ENCODE results near the gene NFIC. TPM values are rescaled to one million over a fixed set of nuclear protein-coding genes. Genes with fewer than 3 reads are reported as not detected.
A peak's percentile ranks its signal among the peaks of the same experiment; 100 is the strongest.

NFIC gene
- polyA plus RNA-seq, 1 of the 3 experiments (the other 2 are of a cell fraction): 7.2 TPM

DNA sequence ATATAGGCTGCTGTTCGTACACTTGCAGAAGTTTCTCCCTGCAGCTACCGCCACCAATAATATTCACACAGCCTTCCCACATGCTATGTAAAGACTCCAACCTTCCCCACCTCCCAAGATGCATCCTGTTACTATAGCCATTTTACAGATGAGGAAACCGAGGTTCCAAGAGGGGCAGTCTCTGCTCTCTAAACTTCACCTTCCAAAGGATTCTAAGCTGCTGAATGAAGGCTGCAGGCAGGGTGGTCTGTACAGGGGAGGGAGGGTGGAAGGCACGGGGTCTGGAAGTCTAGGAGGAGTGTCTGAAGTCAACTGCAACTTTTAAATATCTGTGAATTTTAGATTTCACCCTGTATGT, 1.9 kb upstream of the NFIC start:
- TF ChIP-seq, protein P1, sequence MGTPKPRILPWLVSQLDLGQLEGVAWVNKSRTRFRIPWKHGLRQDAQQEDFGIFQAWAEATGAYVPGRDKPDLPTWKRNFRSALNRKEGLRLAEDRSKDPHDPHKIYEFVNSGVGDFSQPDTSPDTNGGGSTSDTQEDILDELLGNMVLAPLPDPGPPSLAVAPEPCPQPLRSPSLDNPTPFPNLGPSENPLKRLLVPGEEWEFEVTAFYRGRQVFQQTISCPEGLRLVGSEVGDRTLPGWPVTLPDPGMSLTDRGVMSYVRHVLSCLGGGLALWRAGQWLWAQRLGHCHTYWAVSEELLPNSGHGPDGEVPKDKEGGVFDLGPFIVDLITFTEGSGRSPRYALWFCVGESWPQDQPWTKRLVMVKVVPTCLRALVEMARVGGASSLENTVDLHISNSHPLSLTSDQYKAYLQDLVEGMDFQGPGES (IDR thresholded peaks at IDR 0.05; ENCODE audit: low read depth, low read length): no peak
- Histone ChIP-seq H3K9me3 (no peaks in the 10 kb centered on the region), H3K27me3 (ENCODE audit: insufficient read depth) (no peaks in the 10 kb centered on the region), H3K4me3 (ENCODE audit: low read depth in 2 of 2, low read length in 1 of 2) (no peak overlapping the region), H3K9ac (no peak overlapping the region), H3K79me2 (ENCODE audit: insufficient read depth) (peaks cover 78% of the 10 kb centered on the region), H4K20me1 (ENCODE audit: insufficient read depth) (peaks cover 34% of the 10 kb centered on the region), H3K27ac (ENCODE audit: low read depth in 2 of 2, low read length in 1 of 2) (peak overlapping the region in 1 of 2 experiments; percentile 89; a peak in 2 of 4 replicates), H3K9me2 (no peaks in the 10 kb centered on the region), H2AFZ (ENCODE audit: low read depth) (no peak overlapping the region), H3K36me3 (replicated peaks in 1 of 2; ENCODE audit: control insufficient read depth in 1 of 2, insufficient read depth in 2 of 2, low read length in 1 of 2) (no peaks in the 10 kb centered on the region), H3K4me1 (ENCODE audit: control insufficient read depth in 1 of 2, insufficient read depth in 2 of 2, low read depth in 1 of 2, low read length in 1 of 2) (peaks cover 18 to 36% of the 10 kb centered on the region in 2 experiments; a peak in 3 of 4 replicates), H3F3A (replicated peaks; ENCODE audit: insufficient read depth) (peaks cover 23% of the 10 kb centered on the region), H3K4me2 (no peak overlapping the region)
- WGBS (ENCODE audit: low lambda C conversion rate): 83% methylated on average over 4 of the region's 4 CpGs
- POLR2A ChIA-PET: interaction anchor here (0.6 to 1.6 kb wide), 3 partner anchors 20 to 68 kb away, joined by 3 to 8 read pairs (median 4); no protein-coding TSS in a partner anchor
- CTCF ChIA-PET: interaction anchor here (0.8 to 2.6 kb wide), 3 partner anchors 24 to 65 kb away, joined by 3 to 15 read pairs (median 6); no protein-coding TSS in a partner anchor
- no peak for DNase-seq

DNA sequence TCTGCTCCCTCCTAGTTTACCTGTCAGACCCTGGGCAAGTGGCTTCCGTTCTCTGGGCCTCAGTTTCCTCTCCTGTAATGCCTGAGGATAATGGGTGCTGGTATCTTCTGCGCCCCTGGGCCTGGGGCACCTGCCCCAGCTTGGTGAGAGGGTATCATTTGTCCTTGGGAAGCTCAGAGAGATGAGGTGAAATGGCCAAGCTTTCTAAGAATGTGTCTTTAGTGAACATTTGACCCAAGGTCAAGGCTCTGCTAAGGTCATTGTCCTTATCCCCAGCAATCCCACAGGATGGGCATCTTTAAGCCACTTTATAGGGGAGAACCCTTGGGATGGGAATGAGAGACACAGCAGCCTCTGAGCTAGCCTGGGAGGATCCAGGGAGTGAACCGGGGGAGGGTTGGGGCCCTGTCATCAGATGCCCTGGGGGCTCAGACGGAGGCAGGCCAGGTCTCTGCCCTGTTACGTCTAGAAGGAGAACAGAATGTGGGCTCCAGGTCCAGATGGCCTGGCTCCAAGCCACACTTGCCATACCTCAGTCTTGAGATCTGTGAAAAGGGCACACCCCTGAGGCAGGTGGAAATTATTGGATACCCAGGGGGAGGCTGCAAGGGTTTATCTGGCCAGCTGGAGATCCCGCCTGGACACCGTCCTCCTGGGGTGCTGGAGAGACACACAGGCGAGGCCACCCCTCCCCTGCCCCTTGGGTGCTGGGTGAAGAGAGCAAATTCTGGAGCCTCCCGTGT, 1.1 kb upstream of the NFIC start:
- peak; percentile 82 for DNase-seq
- H3F3A ChIP-seq (replicated peaks; ENCODE audit: insufficient read depth): peaks cover 23% of the 10 kb centered on the region
- H3K27me3 ChIP-seq (ENCODE audit: insufficient read depth): no peaks in the 10 kb centered on the region
- peak overlapping the region; percentile 63 to 67; a peak in 3 of 4 replicates for H3K4me3 ChIP-seq (ENCODE audit: low read depth in 2 of 2, low read length in 1 of 2)
- H3K36me3 ChIP-seq (replicated peaks in 1 of 2; ENCODE audit: control insufficient read depth in 1 of 2, insufficient read depth in 2 of 2, low read length in 1 of 2): no peaks in the 10 kb centered on the region
- H2AFZ ChIP-seq (ENCODE audit: low read depth): no peak overlapping the region
- H4K20me1 ChIP-seq (ENCODE audit: insufficient read depth): peaks cover 42% of the 10 kb centered on the region
- ChIA-PET CTCF (interaction anchor here (0.8 to 2.6 kb wide), 5 partner anchors 25 to 180 kb away, joined by 3 to 15 read pairs (median 5); no protein-coding TSS in a partner anchor), POLR2A (interaction anchor here (0.6 to 1.6 kb wide), 6 partner anchors 9 to 67 kb away, joined by 3 to 8 read pairs (median 4); no protein-coding TSS in a partner anchor)
- 33% methylated on average over 3 of the region's 9 CpGs for WGBS (ENCODE audit: low lambda C conversion rate)
- no peaks in the 10 kb centered on the region for H3K9me2 ChIP-seq
- peaks cover 85% of the 10 kb centered on the region for H3K79me2 ChIP-seq (ENCODE audit: insufficient read depth)
- H3K27ac ChIP-seq (ENCODE audit: low read depth in 2 of 2, low read length in 1 of 2): peak overlapping the region; percentile 74 to 89
- peaks cover 18 to 42% of the 10 kb centered on the region in 2 experiments; a peak in 3 of 4 replicates for H3K4me1 ChIP-seq (ENCODE audit: control insufficient read depth in 1 of 2, insufficient read depth in 2 of 2, low read depth in 1 of 2, low read length in 1 of 2)
- H3K9me3 ChIP-seq: no peaks in the 10 kb centered on the region
- no peak for TF ChIP-seq NRF1 (IDR thresholded peaks at IDR 0.05; ENCODE audit: low read depth, low read length)
- TF ChIP-seq, protein P2, sequence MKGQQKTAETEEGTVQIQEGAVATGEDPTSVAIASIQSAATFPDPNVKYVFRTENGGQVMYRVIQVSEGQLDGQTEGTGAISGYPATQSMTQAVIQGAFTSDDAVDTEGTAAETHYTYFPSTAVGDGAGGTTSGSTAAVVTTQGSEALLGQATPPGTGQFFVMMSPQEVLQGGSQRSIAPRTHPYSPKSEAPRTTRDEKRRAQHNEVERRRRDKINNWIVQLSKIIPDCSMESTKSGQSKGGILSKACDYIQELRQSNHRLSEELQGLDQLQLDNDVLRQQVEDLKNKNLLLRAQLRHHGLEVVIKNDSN (IDR thresholded peaks at IDR 0.05; ENCODE audit: borderline replicate concordance, low read depth): no peak
- TF ChIP-seq TCF12 (IDR thresholded peaks at IDR 0.05): peak; percentile 19; the same call in 1 of the 2 replicates
- TF ChIP-seq RCOR1 (IDR thresholded peaks at IDR 0.05; ENCODE audit: low read length): peak; percentile 75; the same call in 1 of the 2 replicates
- peak overlapping the region; percentile 86 for H3K4me2 ChIP-seq
- H3K9ac ChIP-seq: peak overlapping the region; percentile 80; the same call in 1 of the 2 replicates

Data from SK-N-SH (cell line).